Right lobe of liver (tissue), 4 donors: ENCODE results near the gene MEX3A.

ENCODE experiments used
- POLR2A ChIP-seq: fragments of 450-650 bp; IDR thresholded peaks from one replicate; pipeline ENCODE4 v1.6.1; 2017; ENCODE audit warnings: antibody characterized with exemption, mild to moderate bottlenecking
- TF ChIP-seq, protein P1 (sequence below), 4 donors: fragments of 200-600 bp in 3 of 4; fragments of 450-650 bp in 1 of 4; IDR thresholded peaks; one replicate each; pipeline versions ENCODE4 v1.5.1 to v1.8.0; 2016 to 2022; ENCODE audit warnings: antibody characterized with exemption in 4 of 4, mild to moderate bottlenecking in 2 of 4
- donor health status: DM: no; HTN: no; CAD: no.
- donor health status: DM: no; HTN: no; CAD: no.
- donor health status: DM: no; HTN: yes; CAD: no.

- TF ChIP-seq, protein P1, sequence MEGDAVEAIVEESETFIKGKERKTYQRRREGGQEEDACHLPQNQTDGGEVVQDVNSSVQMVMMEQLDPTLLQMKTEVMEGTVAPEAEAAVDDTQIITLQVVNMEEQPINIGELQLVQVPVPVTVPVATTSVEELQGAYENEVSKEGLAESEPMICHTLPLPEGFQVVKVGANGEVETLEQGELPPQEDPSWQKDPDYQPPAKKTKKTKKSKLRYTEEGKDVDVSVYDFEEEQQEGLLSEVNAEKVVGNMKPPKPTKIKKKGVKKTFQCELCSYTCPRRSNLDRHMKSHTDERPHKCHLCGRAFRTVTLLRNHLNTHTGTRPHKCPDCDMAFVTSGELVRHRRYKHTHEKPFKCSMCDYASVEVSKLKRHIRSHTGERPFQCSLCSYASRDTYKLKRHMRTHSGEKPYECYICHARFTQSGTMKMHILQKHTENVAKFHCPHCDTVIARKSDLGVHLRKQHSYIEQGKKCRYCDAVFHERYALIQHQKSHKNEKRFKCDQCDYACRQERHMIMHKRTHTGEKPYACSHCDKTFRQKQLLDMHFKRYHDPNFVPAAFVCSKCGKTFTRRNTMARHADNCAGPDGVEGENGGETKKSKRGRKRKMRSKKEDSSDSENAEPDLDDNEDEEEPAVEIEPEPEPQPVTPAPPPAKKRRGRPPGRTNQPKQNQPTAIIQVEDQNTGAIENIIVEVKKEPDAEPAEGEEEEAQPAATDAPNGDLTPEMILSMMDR (IDR thresholded peaks at IDR 0.05) = no peak
- TF ChIP-seq POLR2A = no peak
These were observed 16.5 kb upstream of the MEX3A start for GRCh38 chr1:156098784-156099183.
